Frontal cortex (tissue), 4 donors: ENCODE results near the gene MPC2. TPM values are rescaled to one million over a fixed set of nuclear protein-coding genes. Genes with fewer than 3 reads are reported as not detected.
"Not testable (repeated sequence)": the region's sequence is repeated elsewhere in the genome, so short reads cannot be mapped to it uniquely, and the experiment has no call there.

Experiments used
- DNase-seq, 2 donors: peaks; one replicate each; pipeline ENCODE4 v3.0.0; 2012; ENCODE audit warnings: low spot score in 2 of 2
- FAIRE-seq: peaks from 2 replicates; lab custom pipeline; 2012; peaks lifted over from hg19 to GRCh38; lab: Jason Lieb, UNC
- total RNA-seq: library from RNA; depleted of rRNA; stranded (reverse); fragments of >200 nt; gene quantifications from one replicate; pipeline ENCODE4 v1.2.3, GENCODE V29; 2014
- donor health status: control.
- donor health status: control.
- donor health status: control.

MPC2 gene
- total RNA-seq, 1 donor from 2014 or later, result 62.8 TPM

DNA sequence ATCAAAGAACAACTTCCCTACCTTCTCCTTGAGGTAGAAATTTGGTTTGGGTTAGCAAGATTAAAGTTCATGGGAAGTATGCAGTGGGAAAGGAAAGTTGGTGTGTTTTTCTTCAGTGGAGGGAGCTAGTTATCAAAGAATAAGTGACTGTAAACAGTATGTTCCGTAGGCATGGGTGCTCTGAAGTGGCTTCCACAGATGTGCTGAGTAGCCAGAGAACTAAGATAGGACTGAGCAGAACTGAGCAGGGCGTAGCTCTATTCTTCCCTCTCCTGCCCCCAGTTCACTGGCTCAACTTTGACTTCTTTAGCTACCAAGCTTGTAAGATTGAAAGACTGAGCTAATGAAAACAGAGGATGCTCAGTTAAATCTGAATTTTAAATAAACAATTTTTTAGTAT, 26.3 kb downstream of the MPC2 start:
- FAIRE-seq (no peak), DNase-seq (no peak)

DNA sequence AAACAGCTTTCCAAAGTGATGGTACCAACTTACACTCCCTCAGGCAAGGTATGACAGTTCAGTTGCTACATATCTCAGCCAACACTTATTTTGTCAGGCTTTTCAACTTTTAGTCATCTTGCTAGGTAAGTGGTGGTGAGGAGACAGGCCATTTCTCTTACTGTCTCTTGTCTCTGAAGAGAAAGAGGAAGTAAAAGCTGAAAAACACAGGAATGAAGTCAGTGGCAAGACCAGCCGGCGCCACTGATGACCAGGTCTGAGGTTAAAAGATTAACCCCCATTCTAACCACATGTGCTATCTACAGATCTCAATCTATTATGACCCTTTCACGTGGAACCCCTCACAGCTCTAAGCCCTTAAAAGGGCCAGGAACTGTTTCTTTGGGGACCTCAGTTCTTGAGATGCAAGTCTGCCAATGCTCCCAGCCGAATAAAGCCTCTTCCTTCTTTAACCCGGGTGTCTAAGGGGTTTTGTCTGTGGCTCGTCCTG, 27.1 kb downstream of the MPC2 start:
- FAIRE-seq, result no peak
- DNase-seq, result no peak

DNA sequence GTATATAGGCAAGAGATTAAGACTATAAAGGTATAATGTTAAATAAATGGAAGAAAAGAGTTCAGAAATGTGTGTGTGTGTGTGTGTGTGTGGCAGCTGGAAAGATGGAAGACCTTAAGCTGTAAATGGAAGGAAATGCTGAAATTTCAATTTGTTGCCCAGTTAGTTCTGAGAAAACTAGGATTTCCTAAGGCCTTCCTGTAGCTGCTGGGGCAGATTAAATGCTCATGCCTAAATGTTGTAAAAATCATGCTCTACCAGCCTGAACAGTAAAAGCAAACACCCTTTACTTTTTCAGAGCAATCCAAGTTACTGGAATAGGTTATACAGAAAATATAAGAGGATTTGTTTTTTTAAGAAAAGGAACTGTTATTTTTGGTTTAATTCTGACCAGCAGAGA, 31.2 kb downstream of the MPC2 start:
- DNase-seq (no peak), FAIRE-seq (no peak)

DNA sequence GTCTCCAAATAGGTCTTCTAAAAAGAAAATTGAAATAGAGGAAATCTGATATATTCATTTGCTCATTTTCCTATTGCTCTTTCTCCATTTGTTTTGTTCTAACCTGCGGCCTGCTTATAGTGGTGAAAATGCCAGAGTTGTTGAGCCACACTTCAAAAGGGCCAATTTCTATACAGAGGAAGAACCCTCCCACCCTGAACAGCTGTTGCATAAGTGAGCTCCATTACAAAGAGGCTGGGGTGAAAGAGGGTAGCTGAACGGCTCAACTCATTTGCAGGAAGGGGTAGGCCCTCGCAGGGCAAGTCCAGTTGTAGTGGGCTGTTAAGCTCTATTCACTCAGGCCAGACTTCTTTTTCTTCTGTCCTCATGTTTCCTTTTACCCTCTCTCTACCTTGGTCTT, 31.7 kb downstream of the MPC2 start:
- DNase-seq (no peak), FAIRE-seq (no peak)

DNA sequence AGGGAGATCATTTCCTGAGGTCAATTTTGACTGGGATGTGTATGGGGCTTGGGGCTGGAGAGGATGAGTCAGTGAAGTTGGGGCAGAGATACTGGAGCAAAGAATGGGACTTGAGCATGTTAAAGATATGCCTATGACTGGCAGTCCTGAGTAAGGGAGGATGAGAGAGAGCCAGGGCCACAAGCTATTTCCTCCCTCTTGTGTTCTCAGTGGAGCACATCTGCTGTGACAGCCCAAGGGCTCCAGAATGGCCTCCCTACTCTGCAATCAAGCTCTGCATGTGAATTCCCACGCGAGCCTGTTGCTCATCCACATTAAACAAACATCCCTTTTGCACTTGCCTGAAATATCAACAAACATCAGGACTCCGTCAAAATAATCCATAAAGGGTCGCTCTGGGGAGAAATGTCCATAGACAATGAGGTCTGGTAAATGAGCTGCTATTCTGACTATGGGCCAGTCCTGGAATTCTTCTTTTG, 32.2 kb downstream of the MPC2 start:
- FAIRE-seq, result no peak
- no peak for DNase-seq

DNA sequence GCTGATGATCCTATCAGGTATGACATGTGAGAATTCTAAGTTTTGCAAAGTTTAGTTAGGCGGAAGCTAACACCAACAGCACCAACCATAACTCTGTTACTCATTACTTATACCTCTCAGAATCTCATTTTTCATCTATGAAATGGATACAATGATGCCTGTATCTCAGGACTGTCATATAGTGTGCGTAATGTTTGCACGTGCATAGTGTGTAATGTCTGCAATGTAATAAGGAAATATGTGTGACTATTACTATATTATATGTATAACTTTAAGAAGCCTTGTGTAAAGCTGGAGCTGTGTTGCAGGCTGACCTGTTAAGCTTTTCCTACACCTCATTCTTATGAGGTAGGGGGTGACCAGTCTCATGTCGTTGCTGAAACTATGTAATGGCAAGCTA, 36.0 kb downstream of the MPC2 start:
- DNase-seq (no peak), FAIRE-seq (no peak)

DNA sequence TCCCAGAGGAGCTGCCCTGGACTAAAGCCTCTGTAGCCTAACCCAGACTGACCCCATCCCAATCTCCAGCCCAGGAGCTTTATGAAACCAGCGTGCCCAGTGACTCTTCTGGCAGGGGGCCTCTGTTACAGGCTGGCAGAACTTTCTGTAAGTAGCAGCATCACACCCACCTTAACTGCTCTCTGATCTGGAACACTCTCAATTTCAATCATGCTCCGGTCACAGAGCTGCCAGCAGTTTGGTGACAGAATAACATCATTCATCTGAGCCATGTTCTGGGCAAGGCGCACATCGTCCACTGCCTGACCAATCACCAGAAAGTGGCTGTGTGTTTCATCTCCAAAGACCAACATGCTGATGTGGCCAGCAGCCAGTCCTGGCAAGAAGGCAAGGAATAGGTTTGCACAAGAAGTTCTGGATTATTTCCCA, 37.6 kb downstream of the MPC2 start:
- FAIRE-seq (no peak), DNase-seq (no peak)

DNA sequence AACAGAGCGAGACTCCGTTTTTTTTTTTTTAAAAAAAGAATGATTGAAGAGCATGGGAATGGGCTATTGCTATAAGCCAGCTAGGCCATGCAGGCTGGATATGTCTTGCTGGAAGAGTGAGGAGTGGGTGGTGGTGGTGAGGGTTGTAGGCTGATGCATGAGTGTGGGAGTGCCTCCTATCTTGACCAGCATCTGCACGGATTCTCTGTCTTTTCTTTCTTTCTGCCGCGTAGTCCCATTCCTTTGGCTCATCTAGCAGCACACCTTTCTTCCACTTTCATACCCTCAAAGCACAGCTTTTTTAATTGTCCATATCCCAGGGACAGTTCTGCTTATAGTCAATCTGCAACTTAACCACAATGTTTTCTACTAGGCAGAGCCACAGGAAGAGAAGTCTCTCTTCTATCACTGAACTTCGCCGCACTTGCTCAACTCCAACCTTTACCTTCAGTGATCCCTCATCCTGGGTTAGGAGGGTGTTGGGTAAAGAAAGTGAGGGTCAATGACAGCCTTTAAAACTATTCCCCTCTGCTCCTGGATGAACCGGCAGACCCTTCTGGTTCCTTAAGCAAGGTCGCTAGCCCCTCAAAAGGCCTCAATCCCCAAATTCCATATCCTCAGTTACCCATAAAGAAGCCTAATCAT, 38.2 kb downstream of the MPC2 start:
- DNase-seq (no peak), FAIRE-seq (no peak)

DNA sequence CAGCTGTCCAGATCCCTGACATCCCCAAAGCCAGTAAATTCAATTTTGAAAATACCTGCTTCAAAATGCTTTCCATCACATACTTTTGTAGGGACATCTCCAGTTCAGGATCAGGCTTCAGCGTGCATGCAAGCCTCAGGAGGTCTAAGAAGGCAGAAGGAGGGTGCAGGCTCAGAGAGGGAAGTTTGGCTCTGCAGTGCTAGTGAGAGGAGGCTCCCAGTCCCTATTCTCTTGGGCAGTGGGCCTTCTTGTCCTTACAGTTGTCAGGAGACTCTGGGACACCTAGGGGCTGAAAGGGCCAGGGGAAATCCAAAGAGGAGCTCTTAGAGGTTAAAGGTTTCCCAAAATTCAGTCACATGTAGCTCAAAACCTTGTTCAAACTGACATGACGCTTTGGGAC, 43.1 kb downstream of the MPC2 start:
- DNase-seq (no peak), FAIRE-seq (no peak)

DNA sequence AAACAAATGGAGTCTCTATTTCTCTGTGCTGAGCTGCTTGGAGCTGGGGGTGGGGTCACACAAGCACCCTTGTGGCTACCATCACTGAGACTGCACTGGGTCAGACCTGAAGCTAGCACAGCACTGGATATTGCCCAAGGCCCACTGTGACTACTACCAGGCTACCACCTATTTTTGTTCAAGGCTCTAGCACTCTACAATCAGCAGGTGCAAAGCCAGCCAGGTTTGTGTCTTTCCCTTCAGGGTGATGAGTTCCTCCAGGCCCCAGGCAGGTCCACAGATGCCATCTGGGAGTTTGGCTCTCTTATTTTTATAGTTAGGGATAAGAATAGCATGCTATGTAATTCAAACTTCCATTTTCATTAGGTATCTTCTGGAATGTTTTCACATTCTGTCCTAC, 46.5 kb downstream of the MPC2 start:
- DNase-seq, result no peak
- FAIRE-seq, result no peak

DNA sequence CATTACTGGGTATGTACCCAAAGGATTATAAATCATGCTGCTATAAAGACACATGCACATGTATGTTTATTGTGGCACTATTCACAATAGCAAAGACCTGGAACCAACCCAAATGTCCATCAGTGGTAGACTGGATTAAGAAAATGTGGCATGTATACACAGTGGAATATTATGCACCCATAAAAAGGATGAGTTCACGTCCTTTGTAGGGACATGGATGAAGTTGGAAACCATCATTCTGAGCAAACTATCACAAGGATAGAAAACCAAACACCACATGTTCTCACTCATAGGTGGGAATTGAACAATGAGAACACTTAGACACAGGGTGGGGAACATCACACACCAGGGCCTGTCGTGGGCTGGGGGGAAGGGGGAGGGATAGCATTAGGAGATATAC, 49.7 kb downstream of the MPC2 start:
- DNase-seq, FAIRE-seq: not testable (repeated sequence)

DNA sequence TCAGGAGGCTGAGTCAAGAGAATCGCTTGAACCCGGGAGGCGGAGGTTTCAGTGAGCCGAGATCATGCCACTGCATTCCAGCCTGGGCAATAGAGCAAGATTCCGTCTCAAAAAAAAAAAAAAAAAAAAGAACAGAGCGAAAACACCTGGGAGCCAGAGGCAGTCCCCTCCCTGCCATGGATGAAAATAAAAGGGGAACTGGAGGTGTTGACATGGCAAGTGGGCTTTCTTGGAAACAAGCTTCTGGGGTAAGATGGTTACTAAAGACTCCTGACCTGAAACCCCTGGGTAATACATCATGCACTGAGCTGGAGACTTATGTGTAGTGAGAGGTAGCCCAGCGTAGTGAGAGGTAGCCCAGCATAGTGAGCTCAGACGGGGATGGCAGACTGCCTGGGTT, 54.5 kb downstream of the MPC2 start:
- DNase-seq (no peak), FAIRE-seq (no peak)

DNA sequence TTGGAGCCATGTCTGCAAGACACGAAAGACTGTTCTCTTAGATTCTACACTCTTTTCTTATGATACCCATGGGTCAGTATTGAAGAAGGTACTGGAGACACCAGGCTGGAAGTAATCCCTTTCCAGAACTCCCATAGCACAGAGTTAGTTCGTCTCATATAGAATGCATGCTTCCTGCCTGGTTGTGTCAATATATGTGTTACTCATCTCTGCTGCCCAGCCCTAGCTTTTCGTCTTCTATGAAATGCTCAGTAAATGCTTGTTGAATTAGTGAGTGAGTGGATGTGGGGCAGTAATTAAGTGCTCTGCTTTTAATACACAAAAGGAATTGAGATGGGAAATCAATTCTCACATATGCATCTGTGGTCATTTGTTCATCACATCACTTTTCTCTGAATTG, 55.1 kb downstream of the MPC2 start:
- FAIRE-seq (no peak), DNase-seq (no peak)

DNA sequence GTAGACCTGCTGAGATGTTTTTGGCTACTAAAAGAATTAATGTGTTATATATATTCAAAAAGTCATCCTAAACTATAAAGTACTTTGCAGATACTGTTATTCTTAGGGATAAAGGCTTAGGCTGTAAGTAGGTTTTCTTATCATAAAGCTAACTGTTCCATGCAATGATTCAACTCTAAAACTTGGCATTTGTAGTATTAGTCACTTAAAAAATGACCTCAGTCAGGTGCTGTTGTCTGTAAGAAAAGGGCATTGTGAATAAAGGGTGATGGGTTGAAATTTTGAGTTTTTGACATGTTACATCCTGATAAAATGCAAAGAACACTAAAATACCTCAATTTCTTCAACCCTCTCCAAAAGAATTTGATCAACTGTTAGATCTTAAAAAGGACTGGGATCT, 55.8 kb downstream of the MPC2 start:
- no peak for FAIRE-seq

DNA sequence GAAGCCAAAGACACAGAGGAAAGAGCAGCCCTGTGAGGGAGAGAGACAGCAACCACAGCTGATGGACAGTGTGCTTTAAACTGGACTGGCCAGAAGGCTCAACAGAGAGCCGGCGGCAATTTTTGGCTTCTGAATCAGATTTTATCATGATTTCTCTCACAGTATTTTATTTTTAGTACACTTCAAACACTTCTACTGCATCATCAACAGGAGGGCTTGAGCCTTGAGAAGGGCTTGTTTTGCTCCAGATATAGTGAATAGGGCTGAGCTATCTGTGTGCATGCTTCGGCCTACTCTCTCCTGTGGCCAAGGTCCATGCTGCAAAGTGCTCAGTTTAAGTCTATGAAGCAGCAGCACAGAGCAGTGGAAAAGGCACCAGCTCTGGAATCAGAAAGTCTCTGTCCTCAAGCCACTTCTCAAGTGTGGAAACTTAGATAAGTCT, 56.3 kb downstream of the MPC2 start:
- FAIRE-seq (no peak), DNase-seq (no peak)

More for the DNA sequence above, 55.8 kb downstream of the MPC2 start:
- no peak for DNase-seq

DNA sequence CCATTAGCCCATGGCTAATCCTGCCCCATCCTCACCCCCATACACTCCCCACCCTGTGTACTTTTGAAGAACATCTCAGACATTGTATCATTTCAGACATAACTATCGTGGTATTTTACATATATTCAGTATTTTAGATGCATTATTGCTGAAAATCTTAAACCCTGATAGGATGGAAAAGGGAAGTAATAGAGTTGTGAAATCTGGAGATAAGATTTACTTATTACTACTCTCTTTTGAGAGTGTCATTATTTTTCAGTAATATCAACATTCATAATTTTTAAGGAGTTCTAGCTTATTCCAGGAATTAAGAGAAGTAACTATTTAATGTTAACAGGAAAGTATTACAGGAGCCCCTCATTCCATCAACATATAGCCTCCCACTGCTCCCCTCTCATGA, 57.4 kb downstream of the MPC2 start:
- FAIRE-seq (no peak), DNase-seq (no peak)

DNA sequence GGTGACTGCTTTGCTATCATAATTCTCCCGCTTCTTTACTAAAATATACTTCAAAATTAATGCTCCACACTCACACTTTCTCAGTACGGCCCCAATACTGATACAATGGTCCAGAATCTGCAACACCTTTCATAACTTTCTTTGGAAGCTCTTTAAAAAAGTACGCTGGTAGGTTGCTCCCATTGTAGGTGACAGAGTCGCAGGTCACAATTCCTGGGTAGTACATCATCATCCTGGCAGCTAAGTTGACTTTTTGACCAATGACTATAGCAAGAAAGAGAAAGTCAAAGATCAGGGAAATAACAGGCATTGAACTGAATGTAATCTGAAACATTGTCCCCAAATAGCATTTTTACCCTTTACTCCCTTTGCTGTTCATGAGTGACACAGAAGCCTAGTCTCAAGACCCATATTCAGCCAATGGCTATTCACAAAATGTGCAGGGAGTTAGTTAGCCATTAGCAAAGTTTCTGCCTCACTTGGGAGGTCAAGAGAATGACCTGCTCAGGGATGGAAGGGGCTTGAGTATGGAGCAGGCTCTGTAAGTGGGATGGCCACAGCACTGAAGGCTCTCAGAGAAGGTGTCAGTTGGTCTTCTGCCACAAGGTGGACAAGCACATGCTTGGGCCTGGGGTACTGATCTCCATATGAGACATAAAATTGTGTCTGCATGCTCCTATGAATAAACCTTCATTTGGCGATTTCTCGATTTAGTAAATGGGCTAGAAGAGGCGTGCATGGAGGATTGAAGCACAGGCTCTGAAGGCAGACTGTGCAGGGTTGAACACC, 58.3 kb downstream of the MPC2 start:
- FAIRE-seq (no peak), DNase-seq (no peak)

DNA sequence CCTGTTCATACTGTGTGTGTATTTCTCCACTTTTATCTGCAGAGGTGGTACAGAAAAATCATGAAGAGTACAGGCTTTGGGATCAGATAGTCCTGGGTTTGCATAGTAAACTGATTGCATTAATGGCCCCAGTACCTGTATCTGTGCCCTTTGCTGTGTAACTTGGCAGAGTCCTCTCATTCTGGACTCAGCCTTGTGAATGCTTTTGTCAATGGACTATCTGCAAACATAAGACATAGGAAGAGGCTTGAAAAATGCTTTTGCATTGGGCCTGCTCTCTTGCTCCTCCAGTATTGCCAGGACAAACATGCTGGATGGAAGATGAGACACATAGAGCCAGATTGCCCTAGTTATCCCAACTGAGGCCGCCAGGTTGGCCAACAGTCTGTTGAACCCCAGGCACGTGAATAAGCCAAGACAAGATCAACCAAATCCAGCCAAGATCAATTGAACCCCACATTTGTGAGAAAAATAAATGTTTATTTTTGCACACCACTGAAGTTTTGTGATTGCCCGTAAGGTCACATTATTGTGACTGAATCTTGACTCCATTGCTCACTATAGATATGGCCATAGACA, 60.2 kb downstream of the MPC2 start:
- DNase-seq (no peak), FAIRE-seq (no peak)

DNA sequence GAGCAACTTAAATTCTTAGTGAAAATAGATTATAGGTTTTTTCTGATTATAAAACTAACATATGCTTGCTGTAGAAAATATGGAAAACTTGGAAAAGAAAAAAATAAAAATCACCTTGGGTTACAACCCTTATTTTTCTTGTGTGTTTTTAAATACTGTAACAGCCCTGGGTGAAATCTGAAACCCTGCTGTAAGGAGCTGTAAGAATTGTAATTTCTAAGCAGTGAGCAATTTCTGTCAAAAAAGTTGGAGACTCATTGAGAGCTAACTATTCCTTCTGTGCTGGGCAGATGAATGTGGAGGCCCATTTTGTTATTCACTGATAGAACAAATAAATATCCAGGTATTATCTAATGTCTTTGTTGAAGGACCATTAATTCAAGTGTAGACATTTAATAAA, 65.5 kb downstream of the MPC2 start:
- DNase-seq (no peak), FAIRE-seq (no peak)

DNA sequence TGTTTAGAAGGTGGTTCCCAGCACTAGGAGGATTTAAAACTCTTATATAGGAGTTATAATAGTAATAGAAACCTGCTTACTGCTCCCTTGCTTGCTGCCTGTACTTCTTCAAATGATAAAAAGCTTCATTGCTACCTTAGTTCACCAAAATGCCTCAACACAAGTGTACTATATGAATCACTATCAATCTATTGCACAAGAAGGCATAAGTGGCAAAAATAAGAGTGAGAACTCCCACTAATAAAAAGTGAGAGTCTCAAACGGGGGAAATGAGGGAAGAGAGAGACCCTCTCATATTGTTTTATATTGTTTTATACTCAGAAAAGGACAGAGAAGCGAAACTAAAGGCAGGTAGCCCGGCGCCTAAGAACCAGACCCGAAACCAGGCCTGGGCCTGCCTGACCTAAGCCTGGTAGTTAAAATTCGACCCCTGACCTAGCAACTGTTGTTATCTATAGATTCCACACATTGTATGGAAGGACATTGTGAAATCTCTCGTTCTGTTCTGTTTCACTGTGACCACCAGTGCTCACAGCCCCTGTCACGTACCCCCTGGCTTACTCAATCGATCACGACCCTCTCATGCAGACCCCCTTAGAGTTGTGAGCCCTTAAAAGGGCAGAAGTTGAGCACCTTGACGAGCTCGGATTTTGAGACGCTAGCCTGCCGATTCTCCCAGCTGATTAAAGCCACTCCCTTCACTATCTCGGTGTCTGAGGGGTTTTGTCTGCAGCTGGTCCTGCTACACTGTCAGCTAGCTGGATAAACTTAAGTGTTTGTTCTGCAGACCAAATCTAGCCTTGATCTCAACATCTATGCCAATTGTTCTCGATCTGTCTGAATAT, 67.5 kb downstream of the MPC2 start:
- FAIRE-seq, DNase-seq: not testable (repeated sequence)
